Right lobe of liver (tissue), 6 donors: ENCODE results near the gene EFCAB7. TPM values are rescaled to one million over a fixed set of nuclear protein-coding genes. Genes with fewer than 3 reads are reported as not detected.

Source experiments
- ATAC-seq, 4 donors: fragments of 200-7000 bp; cut with Tn5 transposase; one replicate each; pipeline ENCODE4 v1.9.1; 2020; ENCODE audit warnings: mild to moderate bottlenecking in 4 of 4, moderate library complexity in 4 of 4
- DNase-seq, 3 donors: peaks; one replicate each; pipeline ENCODE4 v3.0.0-alpha.2; 2020
- H3K27ac ChIP-seq, 3 donors: fragments of 200-600 bp; one replicate each; pipeline ENCODE4 v1.8.0; 2022
- H3K27me3 ChIP-seq, 2 donors: fragments of 200-600 bp; one replicate each; pipeline ENCODE4 v1.8.0; 2022
- H3K36me3 ChIP-seq, 4 donors: fragments of 200-600 bp; sonication (generic) in 1 of 4; one replicate each; pipeline versions ENCODE4 v1.5.1 to v1.8.0; 2017 to 2022; ENCODE audit warnings: control low read depth in 1 of 4
- H3K4me1 ChIP-seq, 4 donors: fragments of 200-600 bp; sonication (generic) in 1 of 4; one replicate each; pipeline versions ENCODE4 v1.5.1 to v1.8.0; 2017 to 2022; ENCODE audit warnings: control low read depth in 1 of 4
- H3K4me3 ChIP-seq, 3 donors: fragments of 200-600 bp; one replicate each; pipeline ENCODE4 v1.8.0; 2022
- H3K9me3 ChIP-seq, 4 donors: fragments of 200-600 bp; sonication (generic) in 1 of 4; one replicate each; pipeline versions ENCODE4 v1.5.1 to v1.8.0; 2017 to 2022; ENCODE audit warnings: control low read depth in 1 of 4
- CTCF ChIP-seq, 4 donors: fragments of 200-600 bp in 3 of 4; fragments of 450-650 bp in 1 of 4; IDR thresholded peaks; one replicate each; pipeline versions ENCODE4 v1.5.1 to v1.8.0; 2016 to 2022; ENCODE audit warnings: antibody characterized with exemption in 4 of 4, mild to moderate bottlenecking in 2 of 4
- POLR2A ChIP-seq: fragments of 450-650 bp; IDR thresholded peaks from one replicate; pipeline ENCODE4 v1.6.1; 2017; ENCODE audit warnings: antibody characterized with exemption, mild to moderate bottlenecking
- WGBS: methylation state at CpG from one replicate; pipeline ENCODE4 v1.1.6; 2018; ENCODE audit warnings: low coverage, low lambda C conversion rate; ENCODE audit not compliant: insufficient coverage; ENCODE audit errors: missing lambda C conversion rate; 5-methylcytosine and 5-hydroxymethylcytosine counted together
- intact Hi-C, 2 donors: fragments of 100-400 bp; cut with DNase I; formaldehyde crosslinking; loops; one replicate each; pipeline versions ENCODE4 v1.11.2 to v1.14.1; 2022
- total RNA-seq, 6 experiments: library from RNA; depleted of rRNA in 2 of 6; stranded (reverse); fragments of >200 nt in 2 of 6; fragmentation: NEBNext Ultra II Directional in 3 of 6; extraction: Animal tissue kit (Norgen Biotek cat#: 25700) in 3 of 6; gene quantifications; one replicate each; pipeline versions ENCODE4 v1.1.0 to v1.2.4, GENCODE V29; 2016 to 2023
- donor health status: DM: no; HTN: yes; CAD: no.
- donor health status: DM: no; HTN: no; CAD: no.
- donor health status: DM: no; HTN: no; CAD: no.
- donor health status: DM: no; HTN: yes; CAD: no.
- donor health status: DM: no; HTN: yes; CAD: no.

Gene EFCAB7
- total RNA-seq, 6 experiments from 2014 or later = 0.84 to 3.2 (median 2.3) TPM

GRCh38 chr1:63601912-63602311 is 78.6 kb downstream of the EFCAB7 start:
- Histone ChIP-seq H3K9me3 (no peaks in the 10 kb centered on the region), H3K4me3 (no peak overlapping the region), H3K27me3 (no peaks in the 10 kb centered on the region), H3K36me3 (no peaks in the 10 kb centered on the region), H3K27ac (peak overlapping the region in 2 of 3 donors; percentile 82 to 89), H3K4me1 (peaks cover 0 to 78% (median 30%) of the 10 kb centered on the region in 4 donors)
- no peak for TF ChIP-seq POLR2A
- TF ChIP-seq CTCF (IDR thresholded peaks at IDR 0.05) = no peak
- ATAC-seq (no peak), DNase-seq (no peak)
- intact Hi-C loops = no loop called here
- 91% methylated on average over 1 of the region's 1 CpG for WGBS

GRCh38 chr1:63602629-63603028 is 79.3 kb downstream of the EFCAB7 start:
- no peak for ATAC-seq
- WGBS = 61% methylated on average over 5 of the region's 5 CpGs
- no peak for DNase-seq
- no peak for TF ChIP-seq POLR2A
- no peak for TF ChIP-seq CTCF (IDR thresholded peaks at IDR 0.05)
- Histone ChIP-seq H3K36me3 (no peaks in the 10 kb centered on the region), H3K27ac (peak overlapping the region in 2 of 3 donors; percentile 12 to 82), H3K9me3 (no peaks in the 10 kb centered on the region), H3K4me3 (no peak overlapping the region), H3K27me3 (no peaks in the 10 kb centered on the region), H3K4me1 (peaks cover 0 to 85% (median 30%) of the 10 kb centered on the region in 4 donors)
- intact Hi-C loops = no loop called here

DNA sequence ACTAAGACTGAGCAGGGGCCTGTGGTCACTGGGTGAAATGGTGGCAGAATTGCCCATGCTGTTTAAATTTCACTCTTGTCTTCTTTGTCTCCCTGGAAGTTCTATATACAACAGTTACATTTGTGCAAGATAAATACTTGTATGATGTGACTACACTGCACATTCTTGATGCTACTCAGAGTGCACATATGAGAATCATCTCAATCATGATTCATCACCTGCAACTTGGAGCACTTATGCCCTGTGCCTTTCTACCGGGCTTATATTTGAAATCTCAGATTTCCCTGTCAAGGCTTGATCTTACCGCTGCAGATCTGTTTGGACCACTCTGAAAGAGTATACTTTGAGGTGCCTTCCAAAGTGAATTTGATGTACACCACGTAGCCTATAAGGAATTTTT is 80.5 kb downstream of the EFCAB7 start:
- intact Hi-C loops = no loop called here
- TF ChIP-seq CTCF (IDR thresholded peaks at IDR 0.05) (no peak), POLR2A (no peak)
- no peaks in the 10 kb centered on the region for H3K9me3 ChIP-seq
- no peaks in the 10 kb centered on the region for H3K27me3 ChIP-seq
- no peak overlapping the region for H3K4me3 ChIP-seq
- 100% methylated on average over 3 of the region's 3 CpGs for WGBS
- no peak for ATAC-seq
- H3K4me1 ChIP-seq = peaks cover 0 to 95% (median 30%) of the 10 kb centered on the region in 4 donors
- no peaks in the 10 kb centered on the region for H3K36me3 ChIP-seq
- no peak for DNase-seq
- peak overlapping the region in 1 of 3 donors; percentile 82 for H3K27ac ChIP-seq

DNA sequence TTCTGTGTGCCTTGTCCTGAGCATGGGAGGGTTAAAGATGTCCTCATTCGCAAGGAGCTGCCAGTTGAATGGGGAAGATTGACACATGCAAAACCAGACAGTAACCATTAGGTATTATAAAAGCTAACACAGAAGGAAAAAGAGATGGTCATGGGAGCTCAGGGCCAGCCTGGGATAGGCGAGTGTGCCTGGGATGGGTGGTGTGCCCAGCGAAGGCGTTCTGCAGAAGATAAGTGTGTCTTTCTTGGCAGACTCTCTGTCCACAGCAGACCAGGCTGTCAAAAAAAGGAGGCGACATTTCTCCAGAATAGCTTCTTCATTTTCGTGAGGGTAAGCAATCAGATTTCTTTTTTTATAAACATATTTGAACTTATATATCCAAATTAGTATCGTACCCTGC is 84.0 kb downstream of the EFCAB7 start:
- Histone ChIP-seq H3K27ac (no peak overlapping the region), H3K4me3 (no peak overlapping the region), H3K36me3 (no peaks in the 10 kb centered on the region), H3K27me3 (no peaks in the 10 kb centered on the region), H3K9me3 (no peaks in the 10 kb centered on the region), H3K4me1 (peaks cover 0 to 97% (median 29%) of the 10 kb centered on the region in 4 donors)
- DNase-seq (no peak), ATAC-seq (no peak)
- no peak for TF ChIP-seq POLR2A
- TF ChIP-seq CTCF (IDR thresholded peaks at IDR 0.05) = no peak
- intact Hi-C loops = no loop called here
- 98% methylated on average over 7 of the region's 7 CpGs for WGBS

DNA sequence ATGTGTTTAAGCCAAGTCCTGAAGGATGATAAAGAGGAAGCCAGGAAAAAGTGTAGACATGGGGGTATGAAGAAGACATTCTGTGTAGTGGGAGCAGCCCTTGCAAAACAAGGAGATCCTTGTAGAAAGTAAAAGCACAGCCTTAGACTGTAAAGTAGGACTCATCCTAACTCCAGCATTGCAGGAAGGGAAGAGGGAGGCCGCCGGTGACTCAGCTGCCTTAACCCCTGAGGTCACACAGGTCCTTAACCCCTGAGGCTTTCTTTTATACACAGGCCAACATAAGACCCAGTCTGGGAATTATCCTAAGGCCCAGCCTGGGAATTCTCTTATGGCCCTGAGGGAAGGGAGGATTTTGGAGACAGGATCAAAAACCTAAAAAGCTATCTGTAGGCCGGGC is 87.9 kb downstream of the EFCAB7 start:
- Histone ChIP-seq H3K27ac (peak overlapping the region in 1 of 3 donors; percentile 45), H3K4me1 (peaks cover 0 to 76% (median 19%) of the 10 kb centered on the region in 4 donors), H3K36me3 (no peaks in the 10 kb centered on the region), H3K4me3 (no peak overlapping the region), H3K9me3 (no peaks in the 10 kb centered on the region), H3K27me3 (no peaks in the 10 kb centered on the region)
- ATAC-seq (peak; percentile 8 to 70 (median 21)), DNase-seq (peak in 1 of 3 donors; percentile 29)
- intact Hi-C loops = loop anchor here in 1 of 2 donors (10.0 kb wide), 1 partner anchor 634 kb away; no protein-coding TSS in a partner anchor
- TF ChIP-seq CTCF (IDR thresholded peaks at IDR 0.05) (no peak), POLR2A (no peak)
- WGBS = 33% methylated on average over 3 of the region's 3 CpGs
